PFSK-1 (cell line): Measurements from ENCODE around the gene KIAA1328.

Experiments
- FOXP2 ChIP-seq: optimal IDR thresholded peaks from 2 replicates; pipeline ENCODE3; 2011; ENCODE audit warnings: borderline replicate concordance, control low read depth, inconsistent platforms; ENCODE audit not compliant: insufficient read depth; ENCODE audit errors: extremely low read length, extremely low read depth
- POLR2AphosphoS5 ChIP-seq: IDR thresholded peaks from 2 replicates; pipeline ENCODE4 v1.6.1; 2012; ENCODE audit warnings: low read depth, mild to moderate bottlenecking, control low read depth, low read length, moderate library complexity
- SIN3A ChIP-seq: IDR thresholded peaks from 2 replicates; pipeline ENCODE4 v1.6.1; 2012; ENCODE audit warnings: mild to moderate bottlenecking, low read length, moderate library complexity, borderline replicate concordance; ENCODE audit not compliant: insufficient read depth
- TAF1 ChIP-seq: IDR thresholded peaks from 2 replicates; pipeline ENCODE4 v1.6.1; 2012; ENCODE audit warnings: low read length, control low read depth, borderline replicate concordance; ENCODE audit not compliant: insufficient read depth
- TF ChIP-seq, protein P1 (sequence below), 2 experiments: IDR thresholded peaks; 2 replicates each; pipeline versions ENCODE4 v1.6.1 to v1.8.0; 2011 to 2012; ENCODE audit warnings: low read depth in 2 of 2, low read length in 2 of 2, control low read depth in 1 of 2, inconsistent platforms in 1 of 2, mild to moderate bottlenecking in 1 of 2, moderate library complexity in 1 of 2; ENCODE audit not compliant: insufficient read depth in 1 of 2

DNA sequence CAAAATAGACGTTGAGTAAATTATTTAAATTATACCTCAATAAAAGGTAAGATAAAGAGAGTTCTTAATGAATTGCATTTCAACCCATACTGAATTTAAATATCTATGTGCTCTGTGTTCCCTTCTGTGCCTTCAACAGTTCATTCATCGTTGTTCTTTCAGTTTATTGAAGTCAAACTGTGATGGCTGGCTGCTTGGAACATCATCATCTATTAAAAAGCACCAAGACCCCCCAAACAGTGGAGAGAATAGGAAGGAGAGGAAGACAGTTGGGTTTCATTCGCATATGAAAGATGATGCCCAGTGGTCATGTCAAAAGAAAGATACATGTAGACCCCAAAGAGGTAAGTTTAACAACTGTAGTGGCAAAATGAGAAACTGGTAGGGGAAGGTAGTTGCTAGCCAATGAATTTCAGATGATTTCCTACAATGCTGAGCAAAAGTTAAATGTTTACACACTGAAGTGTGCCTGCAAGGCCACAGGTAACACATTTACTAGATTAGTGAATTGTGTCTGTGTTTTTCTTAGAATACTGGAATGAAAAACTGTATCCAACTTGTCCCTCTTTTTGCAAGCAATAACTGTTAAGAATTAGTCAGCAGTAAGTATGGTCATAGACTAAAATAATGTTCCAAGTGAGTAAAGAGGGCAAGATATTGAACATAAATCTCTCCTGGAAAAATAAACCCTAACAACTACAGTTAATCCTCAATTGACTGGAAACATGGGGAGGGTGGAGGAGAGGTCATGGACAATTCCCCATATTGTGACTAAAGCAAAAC, 331.3 kb downstream of the KIAA1328 start:
- no peak for TF ChIP-seq POLR2AphosphoS5
- TF ChIP-seq SIN3A = no peak
- TF ChIP-seq, protein P1, sequence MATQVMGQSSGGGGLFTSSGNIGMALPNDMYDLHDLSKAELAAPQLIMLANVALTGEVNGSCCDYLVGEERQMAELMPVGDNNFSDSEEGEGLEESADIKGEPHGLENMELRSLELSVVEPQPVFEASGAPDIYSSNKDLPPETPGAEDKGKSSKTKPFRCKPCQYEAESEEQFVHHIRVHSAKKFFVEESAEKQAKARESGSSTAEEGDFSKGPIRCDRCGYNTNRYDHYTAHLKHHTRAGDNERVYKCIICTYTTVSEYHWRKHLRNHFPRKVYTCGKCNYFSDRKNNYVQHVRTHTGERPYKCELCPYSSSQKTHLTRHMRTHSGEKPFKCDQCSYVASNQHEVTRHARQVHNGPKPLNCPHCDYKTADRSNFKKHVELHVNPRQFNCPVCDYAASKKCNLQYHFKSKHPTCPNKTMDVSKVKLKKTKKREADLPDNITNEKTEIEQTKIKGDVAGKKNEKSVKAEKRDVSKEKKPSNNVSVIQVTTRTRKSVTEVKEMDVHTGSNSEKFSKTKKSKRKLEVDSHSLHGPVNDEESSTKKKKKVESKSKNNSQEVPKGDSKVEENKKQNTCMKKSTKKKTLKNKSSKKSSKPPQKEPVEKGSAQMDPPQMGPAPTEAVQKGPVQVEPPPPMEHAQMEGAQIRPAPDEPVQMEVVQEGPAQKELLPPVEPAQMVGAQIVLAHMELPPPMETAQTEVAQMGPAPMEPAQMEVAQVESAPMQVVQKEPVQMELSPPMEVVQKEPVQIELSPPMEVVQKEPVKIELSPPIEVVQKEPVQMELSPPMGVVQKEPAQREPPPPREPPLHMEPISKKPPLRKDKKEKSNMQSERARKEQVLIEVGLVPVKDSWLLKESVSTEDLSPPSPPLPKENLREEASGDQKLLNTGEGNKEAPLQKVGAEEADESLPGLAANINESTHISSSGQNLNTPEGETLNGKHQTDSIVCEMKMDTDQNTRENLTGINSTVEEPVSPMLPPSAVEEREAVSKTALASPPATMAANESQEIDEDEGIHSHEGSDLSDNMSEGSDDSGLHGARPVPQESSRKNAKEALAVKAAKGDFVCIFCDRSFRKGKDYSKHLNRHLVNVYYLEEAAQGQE (IDR thresholded peaks at IDR 0.05; ENCODE audit: insufficient read depth in 1 of 2, low read depth in 2 of 2, low read length in 2 of 2) = no peak
- TF ChIP-seq FOXP2 = no peak
- TF ChIP-seq TAF1 = no peak
